ENCODE measurements around the gene EXOC1. TPM values are rescaled to one million over a fixed set of nuclear protein-coding genes. Genes with fewer than 3 reads are reported as not detected.

Gene EXOC1
- total and polyA plus RNA-seq, 4 donors, result 4.2 to 18.0 (median 8.5) TPM

- H3K4me3 ChIP-seq (ENCODE audit: low read depth in 1 of 3, low read length in 3 of 3), result peak within 1 kb of the TSS; percentile 71 to 93 (median 85)
- TF ChIP-seq, protein P1, sequence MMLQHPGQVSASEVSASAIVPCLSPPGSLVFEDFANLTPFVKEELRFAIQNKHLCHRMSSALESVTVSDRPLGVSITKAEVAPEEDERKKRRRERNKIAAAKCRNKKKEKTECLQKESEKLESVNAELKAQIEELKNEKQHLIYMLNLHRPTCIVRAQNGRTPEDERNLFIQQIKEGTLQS (IDR thresholded peaks at IDR 0.05), result no peak
- no peak for TF ChIP-seq TAF1 (conservative IDR thresholded peaks at IDR 0.05)
- TF ChIP-seq GABPA (IDR thresholded peaks at IDR 0.05 in 1 of 2, conservative IDR thresholded peaks at IDR 0.05 in 1 of 2), result peak in 1 of 2 donors; percentile 73
- TF ChIP-seq FOXA2 (IDR thresholded peaks at IDR 0.05), result no peak
- TF ChIP-seq RXRA (IDR thresholded peaks at IDR 0.05), result no peak
- TF ChIP-seq, protein P2, sequence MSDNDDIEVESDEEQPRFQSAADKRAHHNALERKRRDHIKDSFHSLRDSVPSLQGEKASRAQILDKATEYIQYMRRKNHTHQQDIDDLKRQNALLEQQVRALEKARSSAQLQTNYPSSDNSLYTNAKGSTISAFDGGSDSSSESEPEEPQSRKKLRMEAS (IDR thresholded peaks at IDR 0.05), result no peak
- TF ChIP-seq HNF4A (conservative IDR thresholded peaks at IDR 0.05), result peak in 1 of 2 donors; percentile 13
- no peak for TF ChIP-seq HNF4G (IDR thresholded peaks at IDR 0.05)
- peak; percentile 94 for TF ChIP-seq CTCF (IDR thresholded peaks at IDR 0.05; ENCODE audit: low read depth, low read length, missing input control)
- TF ChIP-seq FOXA1 (IDR thresholded peaks at IDR 0.05), result no peak
- TF ChIP-seq YY1 (IDR thresholded peaks at IDR 0.05), result peak; percentile 88
- TF ChIP-seq EGR1 (IDR thresholded peaks at IDR 0.05; ENCODE audit: low read depth in 2 of 2), result peak in 1 of 2 donors; percentile 11
- TF ChIP-seq SP1 (IDR thresholded peaks at IDR 0.05), result peak; percentile 24
- TF ChIP-seq ZBTB33 (IDR thresholded peaks at IDR 0.05), result no peak
- TF ChIP-seq, protein P3, sequence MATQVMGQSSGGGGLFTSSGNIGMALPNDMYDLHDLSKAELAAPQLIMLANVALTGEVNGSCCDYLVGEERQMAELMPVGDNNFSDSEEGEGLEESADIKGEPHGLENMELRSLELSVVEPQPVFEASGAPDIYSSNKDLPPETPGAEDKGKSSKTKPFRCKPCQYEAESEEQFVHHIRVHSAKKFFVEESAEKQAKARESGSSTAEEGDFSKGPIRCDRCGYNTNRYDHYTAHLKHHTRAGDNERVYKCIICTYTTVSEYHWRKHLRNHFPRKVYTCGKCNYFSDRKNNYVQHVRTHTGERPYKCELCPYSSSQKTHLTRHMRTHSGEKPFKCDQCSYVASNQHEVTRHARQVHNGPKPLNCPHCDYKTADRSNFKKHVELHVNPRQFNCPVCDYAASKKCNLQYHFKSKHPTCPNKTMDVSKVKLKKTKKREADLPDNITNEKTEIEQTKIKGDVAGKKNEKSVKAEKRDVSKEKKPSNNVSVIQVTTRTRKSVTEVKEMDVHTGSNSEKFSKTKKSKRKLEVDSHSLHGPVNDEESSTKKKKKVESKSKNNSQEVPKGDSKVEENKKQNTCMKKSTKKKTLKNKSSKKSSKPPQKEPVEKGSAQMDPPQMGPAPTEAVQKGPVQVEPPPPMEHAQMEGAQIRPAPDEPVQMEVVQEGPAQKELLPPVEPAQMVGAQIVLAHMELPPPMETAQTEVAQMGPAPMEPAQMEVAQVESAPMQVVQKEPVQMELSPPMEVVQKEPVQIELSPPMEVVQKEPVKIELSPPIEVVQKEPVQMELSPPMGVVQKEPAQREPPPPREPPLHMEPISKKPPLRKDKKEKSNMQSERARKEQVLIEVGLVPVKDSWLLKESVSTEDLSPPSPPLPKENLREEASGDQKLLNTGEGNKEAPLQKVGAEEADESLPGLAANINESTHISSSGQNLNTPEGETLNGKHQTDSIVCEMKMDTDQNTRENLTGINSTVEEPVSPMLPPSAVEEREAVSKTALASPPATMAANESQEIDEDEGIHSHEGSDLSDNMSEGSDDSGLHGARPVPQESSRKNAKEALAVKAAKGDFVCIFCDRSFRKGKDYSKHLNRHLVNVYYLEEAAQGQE (IDR thresholded peaks at IDR 0.05), result no peak
- TF ChIP-seq JUND (IDR thresholded peaks at IDR 0.05), result no peak
- TF ChIP-seq NR2F2 (IDR thresholded peaks at IDR 0.05), result peak; percentile 17
- peak; percentile 81 to 89 for TF ChIP-seq RAD21 (IDR thresholded peaks at IDR 0.05)
- no peaks in the 10 kb centered on the region for H3K27me3 ChIP-seq (ENCODE audit: control insufficient read depth in 4 of 4, insufficient read depth in 4 of 4, low read length in 3 of 4)
- peak; percentile 95 for DNase-seq (ENCODE audit: low spot score)
- H3K9me3 ChIP-seq (ENCODE audit: control insufficient read depth in 4 of 4, low read length in 3 of 4), result no peaks in the 10 kb centered on the region
- peak within 1 kb of the TSS; percentile 30 to 92 for H3K9ac ChIP-seq (ENCODE audit: low read depth in 1 of 2, low read length in 2 of 2)
- peaks cover 0 to 2% (median 0%) of the 10 kb centered on the region in 4 donors for H3K36me3 ChIP-seq (ENCODE audit: control insufficient read depth in 4 of 4, insufficient read depth in 3 of 4, low read depth in 1 of 4, low read length in 3 of 4)
- peaks cover 3 to 14% (median 6%) of the 10 kb centered on the region in 4 donors for H3K4me1 ChIP-seq (ENCODE audit: control insufficient read depth in 4 of 4, insufficient read depth in 4 of 4, low read length in 3 of 4)
- peak within 1 kb of the TSS; percentile 79 to 92 for H3K27ac ChIP-seq (ENCODE audit: low read depth in 1 of 2, low read length in 2 of 2)
- under 1% methylated on average over 77 of the region's 77 CpGs for WGBS
Observed at GRCh38 chr4:55948726-55949481, 95.5 kb downstream of the EXOC1 start, which contains the start of gene CEP135. CEP135 (plus strand) TSS chr4:55948945; CDS start chr4:55952131, 3,186 bp downstream.

Data from liver (tissue), 9 donors.